ENCODE measurements around the gene NOSIP. TPM values are rescaled to one million over a fixed set of nuclear protein-coding genes. Genes with fewer than 3 reads are reported as not detected.
A peak's percentile ranks its signal among the peaks of the same experiment; 100 is the strongest.

Gene NOSIP
- total and polyA plus RNA-seq, 10 of the 15 experiments (the other 5 are each of a cell fraction or from before 2014, with no cell fraction given) = 7.2 to 85.5 (median 48.4) TPM

GRCh38 chr19:49590071-49590970, 10.0 kb upstream of the NOSIP start (continued):
- TF ChIP-seq CEBPB (IDR thresholded peaks at IDR 0.05; ENCODE audit: borderline replicate concordance in 1 of 2, low read depth in 2 of 2, low read length in 2 of 2) (no peak), SUZ12 (IDR thresholded peaks at IDR 0.05; ENCODE audit: unreplicated experiment) (no peak), SREBF1 (IDR thresholded peaks at IDR 0.05; ENCODE audit: low read length) (no peak), CBX3 (IDR thresholded peaks at IDR 0.05; ENCODE audit: borderline replicate concordance, low read depth) (no peak), MEF2B (IDR thresholded peaks at IDR 0.05; ENCODE audit: partially characterized antibody, poor library complexity, severe bottlenecking) (no peak), RFX5 (IDR thresholded peaks at IDR 0.05; ENCODE audit: low read depth, low read length) (no peak), EGR1 (IDR thresholded peaks at IDR 0.05; ENCODE audit: borderline replicate concordance in 1 of 2, low read depth in 2 of 2, low read length in 2 of 2) (peak in 1 of 2 experiments; percentile 82; a peak in 2 of 3 replicates), TARDBP (IDR thresholded peaks at IDR 0.05; ENCODE audit: borderline replicate concordance) (peak; percentile 51; the same call in 1 of the 2 replicates), NFYB (IDR thresholded peaks at IDR 0.05; ENCODE audit: insufficient read depth, low read depth, low read length) (peak; percentile 66; the same call in 1 of the 2 replicates), ZBTB40 (IDR thresholded peaks at IDR 0.05; ENCODE audit: borderline replicate concordance) (peak; percentile 53; the same call in 1 of the 2 replicates), LARP7 (IDR thresholded peaks at IDR 0.05) (peak; percentile 70), MYC (IDR thresholded peaks at IDR 0.05; ENCODE audit: insufficient read depth, insufficient read length, insufficient replicate concordance, low read length, severe bottlenecking) (peak; percentile 39), POU2F2 (IDR thresholded peaks at IDR 0.05; ENCODE audit: borderline replicate concordance, low read depth, low read length) (0 out of 3 replicates have a peak, but pooled peaks have one; percentile 45), TAF1 (IDR thresholded peaks at IDR 0.05; ENCODE audit: borderline replicate concordance, low read depth, low read length) (peak; percentile 86), RUNX3 (IDR thresholded peaks at IDR 0.05; ENCODE audit: low read length) (no peak; the same call in 1 of the 2 replicates), GATAD2B (conservative IDR thresholded peaks at IDR 0.05; ENCODE audit: low read depth) (peak; percentile 77; the same call in 1 of the 2 replicates), ZSCAN29 (IDR thresholded peaks at IDR 0.05) (peak; percentile 79), ZNF622 (IDR thresholded peaks at IDR 0.05) (no peak), PRDM15 (CRISPR knock-in tag; IDR thresholded peaks at IDR 0.05) (no peak), NFXL1 (IDR thresholded peaks at IDR 0.05; ENCODE audit: borderline replicate concordance) (no peak)
- TF ChIP-seq, protein P1, sequence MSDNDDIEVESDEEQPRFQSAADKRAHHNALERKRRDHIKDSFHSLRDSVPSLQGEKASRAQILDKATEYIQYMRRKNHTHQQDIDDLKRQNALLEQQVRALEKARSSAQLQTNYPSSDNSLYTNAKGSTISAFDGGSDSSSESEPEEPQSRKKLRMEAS (IDR thresholded peaks at IDR 0.05; ENCODE audit: low read depth, low read length) = no peak

Measured in GM12878 (cell line).